T-helper 2 cell (primary cell): ENCODE measurements around the gene MIGA2.
"Not testable (repeated sequence)": the region's sequence is repeated elsewhere in the genome, so short reads cannot be mapped to it uniquely, and the experiment has no call there.

Source experiments
- DNase-seq, 5 experiments: peaks; one replicate each; pipeline versions ENCODE4 v3.0.0 to v3.0.0-alpha.2; 2012 to 2022
- total RNA-seq, 2 donors: gene quantifications; one replicate each; lab custom pipeline; 2026; lab: John Stamatoyannopoulos, UW

MIGA2 gene, protein sequence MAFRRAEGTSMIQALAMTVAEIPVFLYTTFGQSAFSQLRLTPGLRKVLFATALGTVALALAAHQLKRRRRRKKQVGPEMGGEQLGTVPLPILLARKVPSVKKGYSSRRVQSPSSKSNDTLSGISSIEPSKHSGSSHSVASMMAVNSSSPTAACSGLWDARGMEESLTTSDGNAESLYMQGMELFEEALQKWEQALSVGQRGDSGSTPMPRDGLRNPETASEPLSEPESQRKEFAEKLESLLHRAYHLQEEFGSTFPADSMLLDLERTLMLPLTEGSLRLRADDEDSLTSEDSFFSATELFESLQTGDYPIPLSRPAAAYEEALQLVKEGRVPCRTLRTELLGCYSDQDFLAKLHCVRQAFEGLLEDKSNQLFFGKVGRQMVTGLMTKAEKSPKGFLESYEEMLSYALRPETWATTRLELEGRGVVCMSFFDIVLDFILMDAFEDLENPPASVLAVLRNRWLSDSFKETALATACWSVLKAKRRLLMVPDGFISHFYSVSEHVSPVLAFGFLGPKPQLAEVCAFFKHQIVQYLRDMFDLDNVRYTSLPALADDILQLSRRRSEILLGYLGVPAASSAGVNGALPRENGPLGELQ
- 60.8 to 61.7 reads per million in 2 donors for total RNA-seq

DNA sequence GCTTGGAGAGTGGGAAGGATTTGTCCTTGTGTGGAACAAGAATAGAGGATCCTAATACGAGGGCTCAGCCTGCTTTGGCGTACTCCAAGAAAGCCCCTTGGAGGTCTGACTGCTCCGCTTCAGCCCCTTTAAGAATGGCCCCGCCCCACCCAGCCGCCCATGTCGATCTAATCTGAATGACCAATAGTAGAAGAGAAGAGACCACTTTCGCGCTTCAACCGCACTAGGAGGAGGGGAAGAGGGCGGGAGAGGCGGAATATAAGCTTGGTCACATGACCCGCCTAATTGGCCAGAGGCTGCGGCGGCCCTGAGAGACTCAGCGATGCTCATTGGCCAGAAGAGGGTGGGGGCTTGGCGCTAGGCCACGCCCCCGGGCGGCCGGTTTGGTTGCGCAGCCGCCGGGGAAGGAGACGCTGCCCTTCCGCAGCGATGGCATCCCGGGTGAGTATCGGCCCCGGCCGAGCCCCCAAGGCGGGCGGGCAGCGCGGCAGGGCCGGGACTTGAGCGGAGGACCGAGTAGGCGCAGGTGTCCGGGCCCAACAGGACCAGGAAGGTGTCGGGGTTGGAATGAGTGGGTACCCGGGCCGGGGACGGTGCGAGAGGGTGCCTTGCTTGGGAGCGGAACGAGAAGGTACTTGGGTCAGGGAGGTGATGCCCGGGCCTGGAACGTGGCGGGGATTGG lies at the start of gene MIGA2:
TSS of gene MIGA2 (plus strand) at position 386 of the 682 bp plus-strand sequence. CDS start 3,969 bp downstream, outside the sequence.
- peak; percentile 77 to 99 (median 91) for DNase-seq

DNA sequence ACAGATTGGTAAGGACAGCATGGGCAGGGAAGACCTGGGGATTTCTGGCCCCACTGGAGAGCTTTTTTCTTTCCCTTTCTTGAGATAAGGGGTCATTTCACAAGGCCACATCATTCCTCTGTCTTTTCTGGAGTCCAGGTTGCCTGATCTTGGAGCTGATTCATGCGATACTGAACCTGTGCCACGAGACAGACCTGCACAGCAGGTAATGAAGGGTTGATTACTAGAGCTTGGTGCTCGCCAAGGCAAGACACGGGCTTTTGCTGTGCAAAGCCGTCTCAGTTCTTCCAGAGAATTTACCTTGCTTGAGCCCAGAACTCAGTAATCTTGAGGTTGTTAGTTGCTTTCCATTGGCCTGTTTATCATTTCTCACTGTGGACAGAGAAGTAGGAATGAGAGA lies 49.8 kb upstream of the MIGA2 start:
- no peak for DNase-seq

DNA sequence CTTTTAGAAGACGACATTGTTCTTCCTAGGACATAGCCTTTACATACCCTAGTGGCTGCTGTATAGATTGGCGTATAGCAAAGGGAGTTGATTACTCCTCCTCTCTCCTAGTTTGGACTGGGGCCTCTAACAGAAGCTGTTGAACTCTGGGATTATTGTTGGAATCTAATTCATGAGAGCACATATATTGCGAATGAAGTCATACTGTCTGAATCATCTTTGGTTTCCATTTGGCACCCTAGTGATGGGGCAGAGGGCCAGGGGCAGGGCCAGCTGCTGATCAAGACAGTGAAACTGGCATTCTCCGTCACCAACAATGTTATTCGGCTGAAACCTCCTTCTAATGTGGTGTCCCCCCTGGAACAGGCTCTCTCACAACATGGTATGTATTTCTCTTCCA lies 48.6 kb upstream of the MIGA2 start:
- no peak for DNase-seq

DNA sequence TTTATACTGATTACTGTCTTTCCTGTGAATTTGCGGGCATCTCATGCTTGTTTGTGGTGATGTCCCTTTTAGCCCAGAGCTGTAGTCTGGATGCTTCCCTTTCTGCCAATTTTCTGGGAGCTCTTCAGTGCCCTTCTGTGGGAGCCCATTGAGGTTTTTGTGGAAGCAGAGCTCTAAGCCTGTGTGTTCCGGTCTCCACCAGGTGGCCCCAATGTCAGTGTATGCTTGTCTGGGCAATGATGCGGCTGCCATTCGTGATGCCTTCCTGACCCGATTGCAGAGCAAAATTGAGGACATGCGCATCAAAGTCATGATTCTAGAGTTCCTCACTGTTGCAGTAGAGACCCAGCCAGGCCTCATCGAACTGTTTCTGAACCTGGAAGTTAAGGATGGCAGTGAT lies 43.4 kb upstream of the MIGA2 start:
- no peak for DNase-seq

DNA sequence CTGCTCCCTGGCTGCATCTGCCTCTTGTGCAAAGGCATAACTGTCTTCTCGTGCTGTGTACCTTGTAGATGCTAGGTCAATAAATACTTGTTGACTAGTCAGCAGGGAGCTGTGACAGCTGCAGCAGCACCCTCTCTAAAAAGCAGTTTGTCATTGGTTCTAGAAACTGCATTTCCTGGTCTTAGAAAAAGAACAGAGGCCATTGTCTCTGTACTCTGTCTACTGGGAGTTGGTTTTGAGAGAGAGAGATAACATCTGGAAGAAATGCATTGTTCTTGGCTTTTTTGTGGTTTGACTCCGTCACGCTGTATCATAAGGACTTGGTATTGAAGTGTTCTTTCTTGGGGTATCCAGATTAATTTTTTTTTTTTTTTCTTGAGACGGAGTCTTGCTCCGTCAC lies 40.6 kb upstream of the MIGA2 start:
- peak in 1 of 5 experiments; percentile 19 for DNase-seq

DNA sequence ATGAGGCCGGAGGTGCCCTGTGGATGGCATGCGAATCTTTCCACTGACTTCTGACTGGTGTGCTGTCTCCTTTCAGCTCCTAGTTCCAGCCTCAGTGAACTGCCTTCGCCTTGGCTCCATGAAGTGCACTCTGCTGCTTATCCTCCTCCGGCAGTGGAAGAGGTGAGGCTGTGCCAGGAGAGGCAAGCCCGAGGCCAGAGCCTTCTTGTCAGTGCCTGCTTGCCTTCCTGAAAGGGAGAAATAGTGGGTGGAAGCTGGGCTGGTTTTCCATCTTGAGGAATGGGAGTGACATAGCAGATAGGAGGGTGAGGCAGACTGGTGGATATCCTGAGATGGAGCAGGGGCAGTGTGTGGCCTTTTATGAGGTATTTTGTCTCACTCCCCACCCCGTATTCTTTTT lies 38.0 kb upstream of the MIGA2 start:
- DNase-seq = no peak

DNA sequence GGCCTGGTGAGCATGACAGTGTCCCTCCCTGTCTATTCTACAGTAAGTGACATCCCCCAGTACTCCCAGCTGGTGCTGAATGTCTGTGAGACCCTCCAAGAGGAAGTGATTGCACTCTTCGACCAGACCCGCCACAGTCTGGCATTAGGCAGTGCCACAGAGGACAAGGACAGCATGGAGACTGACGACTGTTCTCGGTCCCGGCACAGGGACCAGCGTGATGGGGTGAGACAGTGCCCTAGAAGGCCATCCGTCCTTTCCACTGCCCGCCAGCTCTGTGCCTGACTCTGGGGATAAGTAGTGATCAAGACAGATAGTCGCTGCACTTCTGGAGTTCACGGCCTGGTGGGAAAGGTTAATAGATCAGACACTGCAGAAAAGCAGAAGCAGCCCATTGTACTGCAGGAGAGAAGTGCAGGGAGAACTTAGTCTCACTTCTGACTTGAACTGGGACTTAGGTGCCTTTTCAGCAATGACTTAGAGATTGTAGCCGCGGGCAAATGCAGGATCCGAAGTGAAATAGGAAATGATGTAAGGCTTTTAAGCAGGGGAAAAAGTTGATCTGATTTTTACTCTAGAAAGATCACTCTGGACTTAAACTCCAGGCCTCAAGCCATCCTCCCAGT lies 36.7 kb upstream of the MIGA2 start:
- DNase-seq = no peak

DNA sequence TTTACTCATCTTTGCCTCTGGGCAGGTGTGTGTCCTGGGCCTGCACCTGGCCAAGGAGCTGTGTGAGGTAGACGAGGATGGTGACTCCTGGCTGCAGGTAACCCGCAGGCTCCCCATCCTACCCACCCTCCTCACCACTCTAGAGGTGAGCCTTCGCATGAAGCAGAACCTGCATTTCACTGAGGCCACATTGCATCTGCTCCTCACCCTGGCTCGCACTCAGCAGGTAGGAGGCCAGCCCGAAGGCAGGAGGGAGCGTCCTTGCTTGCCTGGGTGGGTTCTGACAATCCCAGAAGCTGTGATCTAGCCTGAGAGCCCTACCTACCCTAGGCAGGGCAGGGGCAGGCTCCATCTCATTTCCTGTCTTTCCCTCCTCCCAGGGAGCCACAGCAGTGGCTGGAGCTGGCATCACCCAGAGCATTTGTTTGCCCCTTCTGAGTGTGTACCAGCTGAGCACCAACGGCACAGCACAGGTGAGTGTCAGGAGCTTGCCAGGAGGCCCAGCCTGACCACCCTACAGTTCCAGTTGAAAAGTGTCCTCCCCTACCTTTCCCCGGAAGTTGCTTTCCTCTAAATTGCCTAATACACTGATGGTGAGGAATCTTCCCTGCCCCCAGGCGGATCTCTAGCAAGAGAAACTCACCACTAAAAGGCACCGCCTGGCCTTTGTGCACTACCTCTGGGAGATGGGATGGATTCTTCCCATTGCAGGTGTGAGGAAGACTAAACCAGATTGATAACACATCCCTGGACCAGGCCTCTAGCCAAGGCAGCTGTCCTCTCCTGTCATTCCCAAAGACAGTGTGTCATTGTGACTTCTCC lies 34.7 kb upstream of the MIGA2 start:
- no peak for DNase-seq

DNA sequence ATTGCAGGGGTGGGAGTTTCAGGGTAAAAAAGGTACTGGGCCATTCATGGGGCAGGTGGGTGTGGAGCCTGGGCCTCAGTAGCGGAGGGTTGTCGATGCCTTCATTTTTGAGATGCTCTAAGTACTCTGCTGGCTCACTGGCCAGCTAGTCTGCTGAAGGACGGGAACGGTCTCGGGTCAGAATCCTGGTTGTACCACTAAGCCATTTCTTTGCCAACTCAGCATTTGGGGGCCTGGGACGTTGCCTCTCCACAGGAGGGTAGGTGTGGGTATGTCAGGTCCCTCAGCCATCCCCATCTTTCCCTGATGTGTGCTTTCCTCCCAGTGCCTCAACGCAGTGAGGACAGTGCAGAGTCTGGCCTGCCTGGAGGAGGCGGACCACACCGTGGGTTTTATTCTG lies 33.4 kb upstream of the MIGA2 start:
- DNase-seq = no peak

DNA sequence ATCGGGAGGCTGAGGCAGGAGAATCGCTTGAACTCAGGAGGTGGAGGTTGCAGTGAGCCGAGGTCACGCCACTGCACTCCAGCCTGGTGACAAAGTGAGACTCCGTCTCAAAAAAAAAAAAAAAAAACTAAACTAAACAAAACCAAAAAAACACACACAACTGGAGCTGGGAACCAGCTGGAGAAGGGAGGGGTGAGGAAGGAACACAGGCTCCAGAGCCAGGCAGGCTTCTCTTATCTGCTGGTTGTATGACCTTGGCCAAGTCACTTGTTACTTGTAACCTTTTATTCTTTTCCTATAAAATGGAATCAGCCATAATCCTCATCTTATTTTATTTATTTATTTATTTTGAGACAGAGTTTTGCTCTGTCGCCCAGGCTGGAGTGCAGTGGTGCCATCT lies 32.3 kb upstream of the MIGA2 start:
- DNase-seq = not testable (repeated sequence)

DNA sequence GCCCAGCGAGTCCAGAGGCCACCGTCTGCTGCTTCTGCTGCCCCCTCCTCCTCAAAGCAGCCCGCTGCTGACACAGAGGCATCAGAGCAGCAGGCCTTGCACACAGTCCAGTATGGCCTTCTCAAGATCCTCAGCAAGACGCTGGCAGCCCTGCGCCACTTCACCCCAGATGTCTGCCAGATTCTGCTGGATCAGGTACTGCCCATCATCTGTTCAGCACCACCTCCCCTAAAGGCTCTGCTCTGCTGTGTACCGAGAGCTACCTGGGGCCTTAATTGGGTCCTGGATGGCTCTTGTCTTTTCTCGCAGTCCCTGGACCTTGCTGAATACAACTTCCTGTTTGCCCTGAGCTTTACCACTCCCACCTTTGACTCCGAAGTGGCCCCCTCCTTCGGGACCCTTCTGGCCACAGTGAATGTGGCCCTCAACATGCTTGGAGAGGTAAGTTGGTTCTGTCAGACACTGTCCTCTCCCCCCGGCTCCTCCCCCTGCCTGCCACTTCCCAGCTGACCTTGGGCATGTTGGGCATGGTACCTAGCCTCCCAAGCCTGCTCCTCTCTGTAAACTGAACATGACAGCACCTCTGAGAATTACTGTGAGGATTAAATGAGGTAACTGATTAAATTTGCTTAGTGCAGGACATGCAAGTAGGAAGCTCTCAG lies 31.0 kb upstream of the MIGA2 start:
- DNase-seq = no peak

DNA sequence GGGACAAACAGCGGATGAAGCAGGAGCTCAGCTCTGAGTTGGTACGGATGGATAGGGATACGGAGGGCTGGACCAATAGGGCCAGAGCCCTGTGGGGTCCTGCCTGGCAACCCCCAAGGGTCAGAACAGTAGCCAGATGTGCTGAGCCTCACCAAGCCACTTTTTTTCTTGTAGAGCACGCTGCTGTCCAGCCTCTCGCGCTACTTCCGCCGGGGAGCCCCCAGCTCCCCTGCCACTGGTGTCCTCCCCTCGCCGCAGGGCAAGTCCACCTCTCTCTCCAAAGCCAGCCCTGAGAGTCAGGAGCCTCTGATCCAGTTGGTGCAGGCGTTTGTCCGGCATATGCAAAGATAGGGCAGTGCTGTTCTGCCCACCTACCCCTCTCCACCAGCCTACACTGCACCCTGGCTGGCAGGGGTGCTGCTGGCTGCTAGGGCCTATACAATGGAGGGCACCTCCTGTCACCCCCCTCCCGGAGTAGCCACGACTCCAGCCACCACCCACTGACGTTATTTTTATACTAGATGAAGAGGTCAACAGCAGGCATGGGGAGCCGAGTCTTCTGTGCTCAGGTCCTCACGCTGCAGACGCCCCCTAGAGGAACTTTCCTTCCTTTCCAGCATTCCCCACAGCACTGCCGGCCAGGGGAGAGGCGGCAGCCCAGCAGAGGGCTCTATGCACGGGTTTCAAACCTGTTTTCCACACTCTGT lies 29.9 kb upstream of the MIGA2 start:
- DNase-seq = peak in 2 of 5 experiments; percentile 12 to 59

DNA sequence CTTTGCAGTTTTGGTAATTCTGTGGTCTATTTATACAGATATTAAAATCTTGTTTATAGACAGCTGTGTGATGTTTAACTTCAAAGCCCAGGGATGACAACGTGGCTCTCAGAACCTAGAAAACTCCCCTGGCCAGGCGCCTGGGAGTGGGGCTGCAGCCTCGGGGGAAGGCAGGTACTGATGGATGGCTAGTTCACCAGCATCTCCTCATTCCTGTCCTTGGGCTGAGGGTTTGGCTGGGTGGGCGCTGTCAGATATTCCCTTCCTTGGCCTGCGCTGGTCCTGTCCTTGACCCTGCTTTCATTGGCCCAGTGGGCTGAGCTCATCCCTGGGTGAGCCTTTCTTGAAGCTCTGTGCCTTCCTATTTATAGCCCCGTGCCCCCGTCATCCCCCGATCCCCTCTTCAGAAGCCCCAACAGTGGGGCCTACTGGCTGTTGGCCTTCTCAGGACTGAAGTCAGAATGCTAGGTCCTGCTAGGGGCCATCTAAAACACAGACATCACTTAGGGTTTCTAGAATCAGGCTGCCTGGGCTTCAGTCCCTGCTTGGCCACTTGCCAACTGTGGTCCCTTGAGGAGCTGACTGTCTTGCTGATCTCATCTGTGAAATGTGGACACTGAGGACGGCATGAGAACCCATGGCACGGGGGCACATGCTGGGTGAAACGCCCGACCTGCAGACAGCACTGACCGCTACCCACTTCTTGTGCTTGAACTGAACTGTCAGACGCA lies 29.2 kb upstream of the MIGA2 start:
- no peak for DNase-seq

DNA sequence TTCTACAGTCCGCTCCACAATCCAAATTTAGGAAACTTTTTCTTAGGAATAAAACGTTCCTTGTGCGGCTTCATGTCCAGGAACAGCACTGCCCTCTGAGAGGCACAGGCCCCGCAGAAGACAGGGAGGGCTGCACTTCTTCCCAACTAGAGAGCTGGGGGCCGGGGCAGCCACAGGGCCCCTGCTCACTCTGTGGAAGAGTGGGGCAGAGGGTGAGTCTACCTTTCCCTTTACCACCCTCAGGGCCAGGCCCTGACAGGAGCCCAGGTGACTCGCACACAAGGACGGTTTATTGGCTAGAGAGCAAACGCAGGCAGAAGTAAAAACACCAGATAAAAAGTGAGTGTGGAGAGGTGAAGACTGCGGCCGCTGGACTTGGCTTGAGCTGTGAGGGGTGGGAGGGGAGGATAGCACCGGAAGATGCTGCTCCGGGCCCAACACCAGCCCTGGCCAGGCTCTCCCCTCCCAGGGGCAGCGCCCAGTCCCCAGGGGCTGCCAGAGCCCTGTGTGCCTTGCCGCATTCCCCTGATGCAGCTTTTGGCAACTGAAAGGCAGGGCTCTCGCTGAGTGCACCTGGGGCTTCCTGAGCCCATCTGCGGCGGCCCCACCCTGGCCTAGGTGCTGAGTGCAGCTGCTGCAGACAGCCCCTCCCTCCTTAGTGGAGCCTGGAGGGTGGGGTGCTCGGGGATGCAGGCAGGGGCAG lies 28.5 kb upstream of the MIGA2 start:
- DNase-seq = no peak

DNA sequence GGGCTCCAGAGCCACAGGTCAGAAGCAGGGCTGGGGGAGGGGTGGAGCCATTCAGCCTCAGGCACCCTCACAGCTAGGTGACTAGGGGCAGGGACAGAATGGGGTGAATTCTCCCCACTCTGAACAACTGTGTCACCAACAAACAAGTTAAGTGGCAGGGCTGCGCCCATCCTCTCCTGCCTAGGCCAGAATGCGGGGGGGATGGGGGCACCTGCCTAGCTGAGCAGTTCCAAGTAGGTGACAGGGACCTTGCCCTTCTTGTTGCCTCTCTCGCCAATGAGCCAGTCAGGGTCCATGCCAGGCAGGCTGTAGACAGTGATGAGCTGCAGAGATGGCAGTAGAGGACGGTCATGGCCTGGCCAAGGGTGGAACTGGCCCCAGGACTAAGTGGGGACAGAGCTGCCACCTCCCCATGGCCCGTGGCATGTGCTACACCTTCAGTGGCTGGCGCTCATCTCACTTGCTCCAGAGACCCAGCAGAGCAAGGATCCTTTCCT lies 27.9 kb upstream of the MIGA2 start:
- no peak for DNase-seq

DNA sequence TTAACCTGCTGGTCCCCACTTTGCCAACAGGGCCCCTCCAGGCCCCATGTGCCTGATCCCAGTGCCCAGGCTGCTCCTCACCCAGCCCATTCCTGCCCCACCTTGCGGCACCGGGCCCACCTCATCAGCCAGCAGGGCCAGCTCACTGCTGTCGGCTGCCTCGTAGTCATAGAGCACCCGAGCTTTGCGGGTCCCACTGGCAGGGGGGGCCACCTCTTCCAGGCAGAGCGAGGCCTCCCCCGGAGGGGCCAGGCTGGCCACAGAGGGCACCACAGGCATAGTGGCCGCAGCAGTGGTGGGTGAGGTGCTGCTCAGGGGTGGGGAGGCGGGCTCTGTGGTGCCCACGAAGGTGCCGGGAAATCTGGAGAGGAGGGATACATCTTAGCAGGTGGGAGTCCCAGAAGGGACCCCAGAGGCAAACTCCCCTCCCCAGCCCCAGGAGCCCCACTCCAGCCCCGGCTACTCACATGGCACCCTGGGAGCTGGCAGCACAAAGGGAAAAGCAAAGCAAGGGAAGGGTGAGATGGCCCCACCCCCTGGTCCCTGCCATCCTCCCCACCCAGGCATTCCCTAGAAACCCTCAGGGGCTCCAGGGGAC lies 27.3 kb upstream of the MIGA2 start:
- DNase-seq = no peak

DNA sequence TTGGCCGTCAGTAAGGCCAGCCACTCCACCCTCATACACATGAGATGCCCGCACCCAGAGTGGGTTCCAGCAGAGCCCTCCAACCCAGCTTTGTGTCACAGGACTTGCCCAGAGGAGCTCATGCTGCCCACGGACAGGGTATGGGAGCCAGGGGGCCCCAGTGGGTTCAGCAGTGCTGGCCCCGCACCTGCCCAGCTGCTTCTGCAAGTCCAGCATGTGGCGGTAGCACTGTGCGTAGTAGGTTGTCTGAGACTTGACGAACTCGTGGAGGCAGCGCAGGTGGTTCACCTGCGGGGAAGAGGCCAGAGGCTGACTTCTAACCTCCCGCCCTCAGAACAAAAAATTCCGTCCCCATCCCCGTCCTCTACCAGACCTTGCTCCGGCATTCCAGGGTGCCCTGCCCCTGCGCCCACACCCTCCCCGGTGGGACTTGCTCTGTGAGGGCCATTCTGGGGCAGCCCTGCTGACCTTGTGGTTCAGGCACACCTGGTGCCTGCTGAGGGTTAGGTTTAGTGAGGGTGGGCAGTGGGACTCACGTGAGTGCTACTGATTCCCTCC lies 26.8 kb upstream of the MIGA2 start:
- DNase-seq = no peak

DNA sequence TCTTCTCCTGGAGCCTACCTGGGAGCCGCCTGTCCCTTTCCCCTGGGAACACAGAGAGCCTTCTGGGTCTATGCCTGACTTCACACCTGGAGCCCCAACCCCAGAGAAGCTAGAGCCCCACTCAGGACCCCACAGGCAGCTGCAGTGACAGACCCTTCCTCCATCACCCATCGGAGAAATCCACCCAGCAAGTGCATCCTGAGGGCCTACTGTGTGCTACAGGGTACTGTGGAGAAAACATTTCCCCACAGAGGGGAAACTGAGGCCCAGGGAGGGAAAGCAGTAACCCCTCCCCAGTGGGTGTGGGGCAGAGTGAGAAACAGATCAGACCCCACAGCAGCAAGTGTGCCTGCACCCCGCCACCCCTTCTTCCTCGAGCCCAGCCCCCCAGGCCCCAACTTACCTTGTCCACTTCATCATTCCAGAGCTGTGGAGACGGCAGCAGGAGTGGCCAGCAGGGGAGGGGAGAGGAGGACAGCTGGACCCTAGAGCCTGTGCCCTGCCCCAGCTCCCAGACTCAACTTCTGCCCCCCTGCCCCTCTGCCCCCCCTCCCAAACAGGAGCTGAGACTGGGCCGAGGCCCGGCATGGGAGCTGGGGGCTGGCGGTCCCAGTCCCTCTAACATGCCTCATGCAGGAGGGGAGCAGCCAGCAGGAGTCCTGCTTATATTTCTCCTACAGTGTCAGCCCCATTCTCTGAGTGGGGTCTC lies 26.0 kb upstream of the MIGA2 start:
- no peak for DNase-seq
